ENCODE data around the gene PCMTD2. TPM values are rescaled to one million over a fixed set of nuclear protein-coding genes. Genes with fewer than 3 reads are reported as not detected.

PCMTD2 gene
- total RNA-seq, 1 experiment from 2014 or later = 50.9 TPM

GRCh38 chr20:64210656-64211369 is 44.7 kb upstream of the PCMTD2 start:
- ChIA-PET POLR2A (no interaction called here), CTCF (interaction anchor here (0.8 to 3.6 kb wide), 3 partner anchors 8 to 13 kb away, joined by 3 to 29 read pairs (median 3); no protein-coding TSS in a partner anchor)
- H3K4me3 Mint-ChIP-seq = no peak overlapping the region
- no peak for TF ChIP-seq ZNF263 (CRISPR knock-in tag; IDR thresholded peaks at IDR 0.05; ENCODE audit: low read depth)
- no peaks in the 10 kb centered on the region for H3K27me3 Mint-ChIP-seq (ENCODE audit: low read depth)
- no peak for ATAC-seq
- no peak overlapping the region for H3K27ac Mint-ChIP-seq
- H3K9me3 Mint-ChIP-seq = no peaks in the 10 kb centered on the region
- H3K36me3 Mint-ChIP-seq = no peaks in the 10 kb centered on the region
- no peaks in the 10 kb centered on the region for H3K4me1 Mint-ChIP-seq
- no peak for DNase-seq (ENCODE audit: low spot score)

DNA sequence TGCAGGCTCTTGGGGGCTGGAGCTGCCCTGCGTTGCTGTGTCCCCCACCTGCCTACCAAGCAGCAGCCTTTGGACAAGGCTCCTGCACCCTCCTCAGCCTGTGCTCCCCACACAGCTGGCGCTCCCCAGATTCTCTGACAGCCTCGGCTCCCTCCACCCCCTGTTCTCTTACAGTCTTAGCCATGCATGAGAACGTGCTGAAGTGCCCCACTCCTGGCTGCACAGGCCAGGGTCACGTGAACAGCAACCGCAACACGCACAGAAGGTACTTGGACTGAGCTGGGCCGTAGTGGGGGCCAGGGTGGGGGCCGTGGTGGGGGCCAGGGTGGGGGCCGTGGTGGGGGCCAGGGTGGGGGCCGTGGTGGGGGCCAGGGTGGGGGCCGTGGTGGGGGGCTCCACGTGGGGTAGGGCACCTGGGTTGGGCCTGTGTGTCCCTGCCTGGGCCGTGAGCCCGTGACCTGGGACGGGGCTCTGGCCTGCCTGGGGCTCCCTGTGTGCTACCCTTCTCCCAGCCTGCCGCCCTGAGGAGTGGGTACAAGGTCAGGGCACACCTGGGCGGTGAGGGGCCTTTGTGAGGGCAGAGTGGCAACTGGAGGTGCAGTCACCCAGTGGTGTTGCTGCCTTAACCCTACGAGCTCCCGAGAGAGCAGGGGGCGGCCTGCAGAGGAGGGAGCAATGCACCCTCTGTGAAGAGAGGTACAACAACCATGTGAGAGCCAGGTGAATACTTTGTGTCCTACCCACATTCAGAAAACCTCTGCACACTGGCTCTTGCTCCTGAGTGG is 43.5 kb upstream of the PCMTD2 start:
- H3K9me3 Mint-ChIP-seq = no peaks in the 10 kb centered on the region
- no peaks in the 10 kb centered on the region for H3K4me1 Mint-ChIP-seq
- DNase-seq (ENCODE audit: low spot score) (no peak), ATAC-seq (no peak)
- TF ChIP-seq ZNF281 (CRISPR knock-in tag; IDR thresholded peaks at IDR 0.05) = no peak
- no peak for TF ChIP-seq JAZF1 (CRISPR knock-in tag; IDR thresholded peaks at IDR 0.05)
- TF ChIP-seq KAT7 (CRISPR knock-in tag; IDR thresholded peaks at IDR 0.05; ENCODE audit: borderline replicate concordance) = no peak
- no peak for TF ChIP-seq ZNF396 (CRISPR knock-in tag; IDR thresholded peaks at IDR 0.05; ENCODE audit: borderline replicate concordance)
- H3K4me3 Mint-ChIP-seq = no peak overlapping the region
- no peaks in the 10 kb centered on the region for H3K36me3 Mint-ChIP-seq
- ChIA-PET CTCF (interaction anchor here (0.8 to 3.6 kb wide), 3 partner anchors 8 to 12 kb away, joined by 3 to 29 read pairs (median 3); no protein-coding TSS in a partner anchor), POLR2A (no interaction called here)
- no peak overlapping the region for H3K27ac Mint-ChIP-seq
- H3K27me3 Mint-ChIP-seq (ENCODE audit: low read depth) = no peaks in the 10 kb centered on the region

- H3K27me3 Mint-ChIP-seq (ENCODE audit: low read depth) = no peaks in the 10 kb centered on the region
- H3K9me3 Mint-ChIP-seq = no peaks in the 10 kb centered on the region
- no peak for ATAC-seq
- ChIA-PET CTCF (interaction anchor here (0.8 to 3.6 kb wide), 2 partner anchors 11 to 111 kb away, joined by 3 to 29 read pairs; no protein-coding TSS in a partner anchor), POLR2A (no interaction called here)
- no peak overlapping the region for H3K27ac Mint-ChIP-seq
- H3K4me1 Mint-ChIP-seq = no peaks in the 10 kb centered on the region
- no peak overlapping the region for H3K4me3 Mint-ChIP-seq
- no peak for DNase-seq (ENCODE audit: low spot score)
- no peaks in the 10 kb centered on the region for H3K36me3 Mint-ChIP-seq
- TF ChIP-seq GABPB1 (CRISPR knock-in tag; IDR thresholded peaks at IDR 0.05) = no peak
- TF ChIP-seq, protein P1, sequence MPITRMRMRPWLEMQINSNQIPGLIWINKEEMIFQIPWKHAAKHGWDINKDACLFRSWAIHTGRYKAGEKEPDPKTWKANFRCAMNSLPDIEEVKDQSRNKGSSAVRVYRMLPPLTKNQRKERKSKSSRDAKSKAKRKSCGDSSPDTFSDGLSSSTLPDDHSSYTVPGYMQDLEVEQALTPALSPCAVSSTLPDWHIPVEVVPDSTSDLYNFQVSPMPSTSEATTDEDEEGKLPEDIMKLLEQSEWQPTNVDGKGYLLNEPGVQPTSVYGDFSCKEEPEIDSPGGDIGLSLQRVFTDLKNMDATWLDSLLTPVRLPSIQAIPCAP (CRISPR knock-in tag; IDR thresholded peaks at IDR 0.05) = no peak
- no peak for TF ChIP-seq ETV6 (CRISPR knock-in tag; IDR thresholded peaks at IDR 0.05)
- no peak for TF ChIP-seq MYBL2 (CRISPR knock-in tag; IDR thresholded peaks at IDR 0.05)
- TF ChIP-seq CDX4 (CRISPR knock-in tag; IDR thresholded peaks at IDR 0.05; ENCODE audit: borderline replicate concordance) = no peak
- no peak for TF ChIP-seq ZNF416 (CRISPR knock-in tag; IDR thresholded peaks at IDR 0.05)
- no peak for TF ChIP-seq ZNF281 (CRISPR knock-in tag; IDR thresholded peaks at IDR 0.05)
- TF ChIP-seq ESRRA (CRISPR knock-in tag; IDR thresholded peaks at IDR 0.05; ENCODE audit: borderline replicate concordance) = no peak
- TF ChIP-seq ERG (CRISPR knock-in tag; IDR thresholded peaks at IDR 0.05) = no peak
- TF ChIP-seq SOX15 (CRISPR knock-in tag; IDR thresholded peaks at IDR 0.05) = no peak
- TF ChIP-seq, protein P2, sequence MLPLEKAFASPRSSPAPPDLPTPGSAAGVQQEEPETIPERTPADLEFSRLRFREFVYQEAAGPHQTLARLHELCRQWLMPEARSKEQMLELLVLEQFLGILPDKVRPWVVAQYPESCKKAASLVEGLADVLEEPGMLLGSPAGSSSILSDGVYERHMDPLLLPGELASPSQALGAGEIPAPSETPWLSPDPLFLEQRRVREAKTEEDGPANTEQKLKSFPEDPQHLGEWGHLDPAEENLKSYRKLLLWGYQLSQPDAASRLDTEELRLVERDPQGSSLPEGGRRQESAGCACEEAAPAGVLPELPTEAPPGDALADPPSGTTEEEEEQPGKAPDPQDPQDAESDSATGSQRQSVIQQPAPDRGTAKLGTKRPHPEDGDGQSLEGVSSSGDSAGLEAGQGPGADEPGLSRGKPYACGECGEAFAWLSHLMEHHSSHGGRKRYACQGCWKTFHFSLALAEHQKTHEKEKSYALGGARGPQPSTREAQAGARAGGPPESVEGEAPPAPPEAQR (CRISPR knock-in tag; IDR thresholded peaks at IDR 0.05) = no peak
- TF ChIP-seq, protein P3, sequence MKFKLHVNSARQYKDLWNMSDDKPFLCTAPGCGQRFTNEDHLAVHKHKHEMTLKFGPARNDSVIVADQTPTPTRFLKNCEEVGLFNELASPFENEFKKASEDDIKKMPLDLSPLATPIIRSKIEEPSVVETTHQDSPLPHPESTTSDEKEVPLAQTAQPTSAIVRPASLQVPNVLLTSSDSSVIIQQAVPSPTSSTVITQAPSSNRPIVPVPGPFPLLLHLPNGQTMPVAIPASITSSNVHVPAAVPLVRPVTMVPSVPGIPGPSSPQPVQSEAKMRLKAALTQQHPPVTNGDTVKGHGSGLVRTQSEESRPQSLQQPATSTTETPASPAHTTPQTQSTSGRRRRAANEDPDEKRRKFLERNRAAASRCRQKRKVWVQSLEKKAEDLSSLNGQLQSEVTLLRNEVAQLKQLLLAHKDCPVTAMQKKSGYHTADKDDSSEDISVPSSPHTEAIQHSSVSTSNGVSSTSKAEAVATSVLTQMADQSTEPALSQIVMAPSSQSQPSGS (CRISPR knock-in tag; IDR thresholded peaks at IDR 0.05; ENCODE audit: borderline replicate concordance, low read depth) = no peak
- TF ChIP-seq NFATC4 (CRISPR knock-in tag; IDR thresholded peaks at IDR 0.05) = no peak
- no peak for TF ChIP-seq NR2C2 (CRISPR knock-in tag; IDR thresholded peaks at IDR 0.05)
Observed at GRCh38 chr20:64212755-64213154, 42.8 kb upstream of the PCMTD2 start.

Measured in WTC11 (cell line).